ENCODE measurements around the gene LRP11. TPM values are rescaled to one million over a fixed set of nuclear protein-coding genes. Genes with fewer than 3 reads are reported as not detected.

The LRP11 gene
- total RNA-seq, 1 donor from 2014 or later, result 38.3 TPM

DNA sequence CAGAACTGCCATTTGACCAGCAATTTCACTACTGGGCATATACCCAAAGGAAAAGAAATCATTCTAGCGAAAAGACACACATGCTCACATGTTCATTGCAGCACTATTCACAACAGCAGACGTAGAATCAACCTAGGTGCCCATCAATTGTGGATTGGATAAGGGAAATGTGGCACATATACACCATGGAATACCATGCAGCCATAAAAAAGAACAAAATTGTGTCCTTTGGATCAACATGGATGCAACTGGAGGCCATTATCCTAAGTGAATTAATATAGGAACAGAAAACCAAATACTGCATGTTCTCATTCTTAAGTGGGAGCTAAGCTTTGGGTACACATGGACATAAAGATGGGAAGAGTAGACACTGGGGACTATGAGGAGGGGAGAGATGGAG, 17.7 kb upstream of the LRP11 start:
- Histone ChIP-seq H3K36me3 (no peaks in the 10 kb centered on the region), H3K27ac (no peak overlapping the region), H3K4me1 (no peaks in the 10 kb centered on the region), H3K27me3 (ENCODE audit: low read depth) (no peaks in the 10 kb centered on the region), H3K9me3 (no peaks in the 10 kb centered on the region), H3K4me3 (no peak overlapping the region)
- intact Hi-C loops (cut with DNase I), result no loop called here
- no peak for ATAC-seq
- TF ChIP-seq, protein P1, sequence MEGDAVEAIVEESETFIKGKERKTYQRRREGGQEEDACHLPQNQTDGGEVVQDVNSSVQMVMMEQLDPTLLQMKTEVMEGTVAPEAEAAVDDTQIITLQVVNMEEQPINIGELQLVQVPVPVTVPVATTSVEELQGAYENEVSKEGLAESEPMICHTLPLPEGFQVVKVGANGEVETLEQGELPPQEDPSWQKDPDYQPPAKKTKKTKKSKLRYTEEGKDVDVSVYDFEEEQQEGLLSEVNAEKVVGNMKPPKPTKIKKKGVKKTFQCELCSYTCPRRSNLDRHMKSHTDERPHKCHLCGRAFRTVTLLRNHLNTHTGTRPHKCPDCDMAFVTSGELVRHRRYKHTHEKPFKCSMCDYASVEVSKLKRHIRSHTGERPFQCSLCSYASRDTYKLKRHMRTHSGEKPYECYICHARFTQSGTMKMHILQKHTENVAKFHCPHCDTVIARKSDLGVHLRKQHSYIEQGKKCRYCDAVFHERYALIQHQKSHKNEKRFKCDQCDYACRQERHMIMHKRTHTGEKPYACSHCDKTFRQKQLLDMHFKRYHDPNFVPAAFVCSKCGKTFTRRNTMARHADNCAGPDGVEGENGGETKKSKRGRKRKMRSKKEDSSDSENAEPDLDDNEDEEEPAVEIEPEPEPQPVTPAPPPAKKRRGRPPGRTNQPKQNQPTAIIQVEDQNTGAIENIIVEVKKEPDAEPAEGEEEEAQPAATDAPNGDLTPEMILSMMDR (IDR thresholded peaks at IDR 0.05), result no peak
- no peak for DNase-seq

DNA sequence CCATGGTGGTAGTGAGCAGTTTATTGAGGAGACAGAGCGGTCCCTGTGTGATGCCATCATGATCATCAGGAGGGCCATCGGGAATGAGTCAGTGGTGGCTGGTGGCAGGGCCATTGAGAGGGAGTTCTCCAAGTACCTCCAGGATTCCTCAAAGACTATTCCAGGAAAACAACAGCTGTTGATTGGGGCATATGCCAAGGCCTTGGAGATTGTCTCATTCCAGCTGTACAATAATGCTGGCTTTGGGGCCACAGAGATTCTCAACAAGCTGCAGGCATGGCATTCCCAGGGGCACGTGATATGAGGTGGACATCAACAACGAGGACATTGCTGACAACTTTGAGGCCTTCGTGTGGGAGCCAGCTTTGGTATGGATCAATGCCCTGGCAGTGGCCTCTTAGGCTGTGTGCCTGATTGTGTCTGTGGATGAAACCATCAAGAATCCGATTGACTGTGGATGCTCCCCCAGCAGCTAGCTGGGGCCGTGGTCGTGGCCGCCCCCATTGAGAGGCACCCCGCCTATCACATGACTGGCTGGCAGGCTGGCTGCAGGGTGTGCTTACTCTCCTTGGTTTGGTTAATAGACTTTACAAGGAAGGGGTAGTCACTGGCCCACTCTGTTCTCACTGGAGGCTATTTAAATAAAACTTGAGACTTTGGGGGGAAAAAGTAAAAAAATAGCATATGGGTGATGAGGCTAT, 17.1 kb upstream of the LRP11 start:
- no peaks in the 10 kb centered on the region for H3K27me3 ChIP-seq (ENCODE audit: low read depth)
- intact Hi-C loops (cut with DNase I), result no loop called here
- H3K27ac ChIP-seq, result no peak overlapping the region
- no peak overlapping the region for H3K4me3 ChIP-seq
- DNase-seq, result no peak
- TF ChIP-seq, protein P1 (IDR thresholded peaks at IDR 0.05), result no peak
- H3K4me1 ChIP-seq, result no peaks in the 10 kb centered on the region
- no peak for ATAC-seq
- H3K36me3 ChIP-seq, result no peaks in the 10 kb centered on the region
- no peaks in the 10 kb centered on the region for H3K9me3 ChIP-seq

DNA sequence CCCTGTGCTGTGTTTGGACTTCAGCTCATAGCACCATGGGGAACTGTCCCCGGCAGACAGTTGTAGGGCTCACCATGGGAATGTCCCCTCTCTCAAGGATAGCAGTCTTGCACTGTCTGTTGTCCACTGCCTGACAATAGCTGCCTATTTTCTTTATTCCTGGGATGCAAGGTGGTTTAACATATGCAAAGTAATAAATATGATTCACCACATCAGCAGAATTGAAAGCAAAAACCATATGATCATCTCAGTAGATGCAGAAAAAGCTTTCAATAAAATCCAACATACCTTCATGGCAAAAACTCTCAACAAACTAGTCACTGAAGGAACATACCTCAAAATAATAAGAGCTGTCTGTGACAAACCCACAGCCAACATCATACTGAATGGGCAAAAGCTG, 13.5 kb upstream of the LRP11 start:
- no peaks in the 10 kb centered on the region for H3K27me3 ChIP-seq (ENCODE audit: low read depth)
- TF ChIP-seq, protein P1 (IDR thresholded peaks at IDR 0.05), result no peak
- no peaks in the 10 kb centered on the region for H3K9me3 ChIP-seq
- DNase-seq (no peak), ATAC-seq (no peak)
- H3K36me3 ChIP-seq, result no peaks in the 10 kb centered on the region
- no peak overlapping the region for H3K4me3 ChIP-seq
- H3K4me1 ChIP-seq, result no peaks in the 10 kb centered on the region
- H3K27ac ChIP-seq, result no peak overlapping the region
- intact Hi-C loops (cut with DNase I), result no loop called here

DNA sequence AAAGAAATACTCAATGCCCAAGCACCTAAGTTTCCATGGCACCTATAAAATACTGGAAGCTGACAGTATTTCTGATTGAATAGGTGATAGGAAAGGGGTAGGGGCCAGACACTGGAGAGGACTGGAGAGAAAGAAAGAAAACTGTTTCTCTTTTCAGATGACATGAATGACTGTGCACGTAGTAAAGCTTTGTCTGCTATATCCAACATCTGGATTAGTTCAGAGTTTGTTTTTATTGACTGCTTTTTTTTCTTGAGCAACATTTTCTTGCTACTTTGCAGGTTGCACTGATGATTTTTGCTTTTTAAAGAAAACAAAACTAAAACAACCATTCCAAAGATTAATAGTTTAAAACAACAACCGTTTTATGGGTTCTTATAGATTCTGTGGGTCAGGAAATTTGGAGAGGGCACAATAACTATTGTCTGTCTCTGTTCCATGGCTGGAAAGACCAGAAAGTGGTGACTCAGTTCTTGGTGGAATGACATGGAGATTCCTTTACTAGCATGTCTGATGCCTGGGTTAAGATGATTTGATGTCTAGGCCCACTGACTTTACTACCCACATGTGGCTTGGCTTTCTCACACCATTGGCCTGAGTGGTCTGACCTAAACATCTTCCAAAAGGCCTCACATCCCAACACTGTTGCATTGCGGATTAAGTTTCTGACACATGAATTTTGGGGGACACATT, 12.2 kb upstream of the LRP11 start:
- Histone ChIP-seq H3K27me3 (ENCODE audit: low read depth) (no peaks in the 10 kb centered on the region), H3K9me3 (no peaks in the 10 kb centered on the region), H3K4me1 (no peaks in the 10 kb centered on the region), H3K36me3 (no peaks in the 10 kb centered on the region), H3K4me3 (no peak overlapping the region), H3K27ac (no peak overlapping the region)
- DNase-seq (no peak), ATAC-seq (no peak)
- TF ChIP-seq, protein P1 (IDR thresholded peaks at IDR 0.05), result no peak
- intact Hi-C loops (cut with DNase I), result no loop called here

DNA sequence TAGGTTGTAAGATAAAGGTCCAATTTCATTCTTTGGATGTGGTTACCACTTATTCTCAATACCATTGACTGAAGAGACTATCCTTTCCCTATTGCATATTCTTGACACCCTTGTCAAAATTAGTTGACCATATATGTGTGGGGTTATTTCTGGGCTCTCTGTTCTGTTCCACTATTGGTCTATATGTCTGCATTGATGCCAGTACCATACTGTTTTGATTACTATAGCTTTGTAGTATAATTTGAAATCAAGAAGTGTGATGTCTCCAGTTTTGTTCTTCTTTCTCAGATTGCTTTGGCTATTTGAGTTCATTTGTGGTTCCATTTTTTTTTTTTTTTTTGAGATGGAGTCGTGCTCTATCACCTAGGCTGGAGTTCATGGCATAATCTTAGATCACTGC, 8.1 kb upstream of the LRP11 start:
- intact Hi-C loops (cut with DNase I), result no loop called here
- no peak for ATAC-seq

More for the DNA sequence above, 8.1 kb upstream of the LRP11 start:
- Histone ChIP-seq H3K9me3 (no peaks in the 10 kb centered on the region), H3K36me3 (no peaks in the 10 kb centered on the region), H3K4me1 (no peaks in the 10 kb centered on the region), H3K27me3 (ENCODE audit: low read depth) (no peaks in the 10 kb centered on the region), H3K27ac (no peak overlapping the region), H3K4me3 (no peak overlapping the region)
- TF ChIP-seq, protein P1 (IDR thresholded peaks at IDR 0.05), result no peak
- DNase-seq, result no peak
